T-helper 1 cell treated with Interleukin-12 subunit alpha and Interleukin-12 subunit beta and Interleukin-4 antibody, amounts not matched to agents 30 μg/mL and 1 μg/mL, for 36 hours (primary cell): Measurements from ENCODE around the gene RABEP2.
"Not testable (repeated sequence)": the region's sequence is repeated elsewhere in the genome, so short reads cannot be mapped to it uniquely, and the experiment has no call there.

Source experiments
- H3K27ac Mint-ChIP-seq: one replicate; pipeline ENCODE4 v1.8.0; 2021; ENCODE audit warnings: mild to moderate bottlenecking, mixed read lengths
- H3K27me3 Mint-ChIP-seq: one replicate; pipeline ENCODE4 v1.8.0; 2021; ENCODE audit warnings: low read depth, mixed read lengths
- H3K36me3 Mint-ChIP-seq: one replicate; pipeline ENCODE4 v1.8.0; 2021; ENCODE audit warnings: low read depth, mixed read lengths
- H3K4me1 Mint-ChIP-seq: one replicate; pipeline ENCODE4 v1.8.0; 2021; ENCODE audit warnings: low read depth, mixed read lengths
- H3K4me3 Mint-ChIP-seq: one replicate; pipeline ENCODE4 v1.8.0; 2021; ENCODE audit warnings: mild to moderate bottlenecking, moderate library complexity, mixed read lengths
- H3K9me3 Mint-ChIP-seq: one replicate; pipeline ENCODE4 v1.8.0; 2021; ENCODE audit warnings: mixed read lengths

RABEP2 gene

DNA sequence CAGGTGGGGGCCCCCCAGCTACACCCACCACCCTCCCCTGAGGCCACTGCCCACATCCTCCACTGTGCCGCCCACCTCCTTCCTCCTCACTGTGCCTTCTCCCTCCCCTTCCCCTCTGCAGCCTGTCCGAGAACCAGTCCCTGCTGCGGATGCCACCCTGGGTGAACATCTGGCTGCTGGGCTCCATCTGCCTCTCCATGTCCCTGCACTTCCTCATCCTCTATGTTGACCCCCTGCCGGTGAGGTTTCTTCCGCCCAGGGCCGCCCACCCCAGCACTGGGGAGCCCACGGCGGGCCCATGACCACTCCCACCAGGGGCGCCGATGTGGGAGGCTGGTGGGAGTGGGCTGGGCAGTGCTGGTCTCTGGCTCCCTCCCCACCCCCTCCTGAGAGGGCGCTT is 22.1 kb downstream of the RABEP2 start:
- H3K4me3 Mint-ChIP-seq, result no peak overlapping the region
- peaks cover 2% of the 10 kb centered on the region for H3K4me1 Mint-ChIP-seq
- H3K36me3 Mint-ChIP-seq, result peaks cover 1% of the 10 kb centered on the region
- H3K27me3 Mint-ChIP-seq, result no peaks in the 10 kb centered on the region
- H3K27ac Mint-ChIP-seq, result no peak overlapping the region
- no peaks in the 10 kb centered on the region for H3K9me3 Mint-ChIP-seq

DNA sequence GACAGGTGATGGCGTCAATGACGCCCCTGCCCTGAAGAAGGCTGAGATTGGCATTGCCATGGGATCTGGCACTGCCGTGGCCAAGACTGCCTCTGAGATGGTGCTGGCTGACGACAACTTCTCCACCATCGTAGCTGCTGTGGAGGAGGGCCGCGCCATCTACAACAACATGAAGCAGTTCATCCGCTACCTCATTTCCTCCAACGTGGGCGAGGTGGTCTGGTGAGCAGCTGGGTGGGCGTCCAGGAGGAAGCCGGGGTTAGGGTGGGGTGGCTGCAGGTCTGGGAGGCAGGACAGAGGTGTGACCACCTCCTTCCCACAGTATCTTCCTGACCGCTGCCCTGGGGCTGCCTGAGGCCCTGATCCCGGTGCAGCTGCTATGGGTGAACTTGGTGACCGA is 23.2 kb downstream of the RABEP2 start:
- Mint-ChIP-seq H3K27me3 (no peaks in the 10 kb centered on the region), H3K36me3 (peaks cover 1% of the 10 kb centered on the region)

DNA sequence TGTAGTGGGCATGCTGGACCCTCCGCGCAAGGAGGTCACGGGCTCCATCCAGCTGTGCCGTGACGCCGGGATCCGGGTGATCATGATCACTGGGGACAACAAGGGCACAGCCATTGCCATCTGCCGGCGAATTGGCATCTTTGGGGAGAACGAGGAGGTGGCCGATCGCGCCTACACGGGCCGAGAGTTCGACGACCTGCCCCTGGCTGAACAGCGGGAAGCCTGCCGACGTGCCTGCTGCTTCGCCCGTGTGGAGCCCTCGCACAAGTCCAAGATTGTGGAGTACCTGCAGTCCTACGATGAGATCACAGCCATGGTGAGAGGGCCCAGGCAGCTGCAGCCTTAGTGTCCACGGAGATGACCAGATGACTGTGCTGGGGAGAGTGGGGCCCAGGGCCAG is 24.4 kb downstream of the RABEP2 start:
- Mint-ChIP-seq H3K36me3 (peaks cover 1% of the 10 kb centered on the region), H3K27ac (no peak overlapping the region), H3K4me1 (peaks cover 2% of the 10 kb centered on the region), H3K9me3 (no peaks in the 10 kb centered on the region), H3K4me3 (no peak overlapping the region), H3K27me3 (no peaks in the 10 kb centered on the region)

More for the DNA sequence above, 23.2 kb downstream of the RABEP2 start:
- Mint-ChIP-seq H3K27ac (no peak overlapping the region), H3K9me3 (no peaks in the 10 kb centered on the region), H3K4me1 (peaks cover 2% of the 10 kb centered on the region), H3K4me3 (no peak overlapping the region)

DNA sequence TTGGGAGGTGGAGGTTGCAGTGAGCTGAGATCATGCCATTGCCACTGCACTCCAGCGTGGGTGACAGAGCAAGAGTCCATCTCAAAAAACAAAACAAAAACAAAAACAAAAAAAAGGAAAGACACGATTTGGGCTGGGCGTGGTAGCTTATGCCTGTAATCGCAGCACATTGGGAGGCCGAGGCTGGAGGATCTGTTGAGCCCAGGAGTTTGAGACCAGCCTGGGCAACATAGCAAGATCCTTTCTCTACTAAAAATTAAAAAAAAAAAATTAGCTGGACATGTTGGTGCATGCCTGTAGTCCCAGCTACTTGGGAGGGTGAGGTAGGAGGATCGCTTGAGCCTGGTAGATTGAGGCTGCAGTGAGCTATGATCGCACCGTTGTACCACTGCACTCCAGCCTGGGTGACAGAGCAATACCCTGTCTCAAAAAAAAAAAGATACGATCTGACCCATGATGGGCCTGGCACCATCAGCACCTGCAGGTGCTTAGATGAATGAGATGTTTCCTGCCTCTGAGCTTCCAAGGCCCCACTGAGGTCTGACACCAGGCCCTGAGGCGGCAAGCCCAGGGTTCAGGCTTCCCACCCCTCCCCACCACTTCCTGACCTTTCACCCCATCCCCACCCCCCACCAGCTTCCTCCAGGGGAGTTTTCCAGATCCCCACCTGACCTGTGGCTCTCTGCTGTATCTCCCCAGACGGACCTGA is 25.0 kb downstream of the RABEP2 start:
- Mint-ChIP-seq H3K9me3 (no peaks in the 10 kb centered on the region), H3K27me3 (no peaks in the 10 kb centered on the region), H3K27ac (no peak overlapping the region), H3K4me1 (peaks cover 2% of the 10 kb centered on the region), H3K36me3 (peaks cover 1% of the 10 kb centered on the region), H3K4me3 (no peak overlapping the region)

DNA sequence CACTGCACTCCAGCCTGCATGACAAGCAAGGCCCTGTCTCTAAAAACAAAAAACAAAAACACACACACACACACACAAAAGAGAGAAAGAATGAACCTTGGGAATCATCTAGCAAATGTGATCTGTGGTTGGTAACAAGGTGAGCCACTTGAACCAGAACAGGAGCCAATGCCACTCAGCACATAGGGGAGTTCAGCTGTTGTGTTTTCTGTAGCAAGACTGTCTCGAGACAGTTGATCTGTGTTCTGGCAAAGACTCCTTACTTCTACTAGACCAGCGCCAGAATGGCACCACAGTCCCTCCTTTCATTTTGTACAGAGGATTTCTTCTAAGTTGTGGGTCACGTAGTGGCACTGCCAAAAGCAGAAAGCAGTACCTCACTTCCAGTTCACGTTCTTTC is 26.1 kb downstream of the RABEP2 start:
- no peaks in the 10 kb centered on the region for H3K36me3 Mint-ChIP-seq
- no peaks in the 10 kb centered on the region for H3K9me3 Mint-ChIP-seq
- H3K4me1 Mint-ChIP-seq, result peaks cover 2% of the 10 kb centered on the region
- H3K27me3 Mint-ChIP-seq, result no peaks in the 10 kb centered on the region
- H3K27ac Mint-ChIP-seq, result no peak overlapping the region
- H3K4me3 Mint-ChIP-seq, result no peak overlapping the region

DNA sequence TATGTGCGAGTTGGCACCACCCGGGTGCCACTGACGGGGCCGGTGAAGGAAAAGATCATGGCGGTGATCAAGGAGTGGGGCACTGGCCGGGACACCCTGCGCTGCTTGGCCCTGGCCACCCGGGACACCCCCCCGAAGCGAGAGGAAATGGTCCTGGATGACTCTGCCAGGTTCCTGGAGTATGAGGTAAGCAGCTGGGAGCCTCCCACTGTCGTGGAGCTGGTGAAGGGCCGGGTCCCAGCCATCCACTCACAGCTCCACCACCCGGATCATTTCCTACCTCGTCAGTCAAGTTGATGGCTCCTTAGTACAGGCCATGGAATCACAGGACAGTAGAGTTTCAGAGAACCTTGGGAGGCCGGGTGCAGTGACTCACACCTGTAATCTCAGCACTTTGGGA is 26.8 kb downstream of the RABEP2 start:
- H3K4me1 Mint-ChIP-seq, result peaks cover 2% of the 10 kb centered on the region
- H3K4me3 Mint-ChIP-seq, result no peak overlapping the region
- no peaks in the 10 kb centered on the region for H3K36me3 Mint-ChIP-seq
- H3K27ac Mint-ChIP-seq, result no peak overlapping the region
- no peaks in the 10 kb centered on the region for H3K9me3 Mint-ChIP-seq
- no peaks in the 10 kb centered on the region for H3K27me3 Mint-ChIP-seq

DNA sequence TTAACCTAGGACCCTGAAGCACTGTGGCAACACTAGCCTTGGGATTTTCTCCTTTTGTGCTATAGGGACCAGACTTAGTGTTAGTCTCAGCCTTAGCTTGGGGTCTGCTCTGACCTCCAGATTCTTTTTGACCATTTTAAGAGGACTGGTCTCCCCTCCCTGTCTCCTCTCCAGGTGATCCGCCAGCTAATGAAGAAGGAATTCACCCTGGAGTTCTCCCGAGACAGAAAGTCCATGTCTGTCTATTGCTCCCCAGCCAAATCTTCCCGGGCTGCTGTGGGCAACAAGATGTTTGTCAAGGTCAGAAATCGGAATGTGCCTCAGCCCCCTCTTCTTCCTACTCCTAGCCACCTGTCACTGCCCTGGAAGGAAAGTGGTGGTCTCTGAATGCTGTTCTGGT is 27.2 kb downstream of the RABEP2 start:
- Mint-ChIP-seq H3K9me3 (no peaks in the 10 kb centered on the region), H3K4me3 (no peak overlapping the region), H3K4me1 (peaks cover 2% of the 10 kb centered on the region), H3K27ac (no peak overlapping the region), H3K36me3 (no peaks in the 10 kb centered on the region), H3K27me3 (no peaks in the 10 kb centered on the region)

DNA sequence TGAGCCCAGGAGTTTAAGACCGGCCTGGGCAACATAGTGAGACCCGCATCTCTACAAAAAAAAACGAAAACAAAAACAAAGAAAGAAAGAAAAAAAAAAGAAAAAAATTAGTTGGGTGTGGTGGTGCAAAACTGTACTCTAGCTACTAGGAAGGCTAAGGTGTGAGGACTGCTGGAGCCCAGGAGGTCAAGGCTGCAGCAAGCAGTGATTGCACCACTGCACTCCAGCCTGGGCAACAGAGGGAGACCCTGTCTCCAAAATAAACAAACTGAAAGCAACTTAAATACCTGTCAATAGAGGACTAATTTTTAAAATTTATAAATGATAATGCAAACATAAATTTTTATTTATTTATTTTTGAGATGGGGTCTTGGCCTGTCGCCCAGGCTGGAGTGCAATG is 29.4 kb downstream of the RABEP2 start:
- Mint-ChIP-seq H3K9me3 (no peaks in the 10 kb centered on the region), H3K27me3 (no peaks in the 10 kb centered on the region), H3K36me3 (no peaks in the 10 kb centered on the region), H3K4me1 (peaks cover 5% of the 10 kb centered on the region), H3K27ac (no peak overlapping the region), H3K4me3 (no peak overlapping the region)

DNA sequence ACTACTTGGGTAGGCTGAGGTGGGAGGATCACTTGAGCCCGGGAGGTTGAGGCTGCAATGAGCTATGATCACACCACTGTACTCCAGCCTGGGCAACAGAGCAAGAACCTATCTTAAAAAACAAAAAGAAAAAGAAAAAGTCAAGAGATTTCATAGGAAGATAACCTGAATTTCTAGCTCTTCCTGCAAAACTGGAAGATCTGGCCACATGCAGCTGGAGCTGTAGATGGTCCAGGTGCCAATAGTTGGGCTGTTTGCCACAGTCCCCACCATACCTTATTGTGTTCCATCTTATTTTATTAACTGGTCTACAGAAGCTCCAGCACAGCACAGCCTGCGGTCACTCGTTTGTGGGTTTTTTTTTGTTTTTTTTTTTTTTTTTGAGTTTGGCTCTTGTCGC is 31.7 kb downstream of the RABEP2 start:
- no peaks in the 10 kb centered on the region for H3K36me3 Mint-ChIP-seq
- no peaks in the 10 kb centered on the region for H3K27me3 Mint-ChIP-seq
- H3K4me3 Mint-ChIP-seq, result no peak overlapping the region
- peaks cover 3% of the 10 kb centered on the region for H3K4me1 Mint-ChIP-seq
- H3K9me3 Mint-ChIP-seq, result no peaks in the 10 kb centered on the region
- no peak overlapping the region for H3K27ac Mint-ChIP-seq

DNA sequence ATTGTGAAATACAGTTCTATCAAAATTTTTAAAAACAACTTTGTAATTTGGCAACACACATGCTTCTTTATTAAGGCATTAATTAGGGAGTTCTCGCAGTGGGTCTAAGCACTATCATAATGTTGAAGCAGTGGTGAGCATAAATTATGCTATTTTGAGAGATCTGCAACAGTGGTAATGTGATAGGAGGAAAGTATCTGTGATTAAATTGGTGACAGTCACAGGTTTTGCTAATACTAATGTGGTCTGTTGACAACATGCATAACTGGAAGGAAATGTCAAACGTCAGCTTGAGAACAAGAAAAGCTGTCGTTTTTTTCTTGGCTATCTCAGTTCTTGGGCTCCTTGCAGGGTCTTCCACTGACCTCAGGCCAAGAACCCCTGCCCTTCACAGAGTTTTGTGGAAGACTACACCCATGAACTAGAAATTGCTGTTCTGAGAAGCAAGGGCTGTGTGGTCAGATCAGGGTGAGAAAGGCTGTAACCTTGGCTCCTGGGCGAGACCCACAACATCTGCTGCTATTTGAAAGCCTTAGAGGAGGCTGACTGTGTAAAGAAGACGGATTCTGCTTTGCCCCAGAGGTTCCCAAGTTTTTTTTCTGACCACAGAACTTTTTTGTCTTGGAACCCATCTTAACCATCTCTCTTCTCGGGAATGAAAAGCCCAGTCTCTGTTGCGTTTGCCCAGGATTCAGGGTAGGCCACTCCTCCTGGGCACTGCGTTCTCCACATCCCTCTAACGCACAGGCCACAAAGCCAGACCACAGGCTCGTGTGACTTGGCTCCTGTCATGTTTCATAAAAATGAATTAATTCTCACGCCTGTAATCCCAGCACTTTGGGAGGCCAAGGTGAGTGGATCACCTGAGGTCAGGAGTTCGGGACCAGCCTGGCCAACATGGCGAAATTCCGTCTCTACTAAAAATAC is 32.8 kb downstream of the RABEP2 start:
- H3K4me3 Mint-ChIP-seq, result no peak overlapping the region
- H3K36me3 Mint-ChIP-seq, result no peaks in the 10 kb centered on the region
- peaks cover 3% of the 10 kb centered on the region for H3K4me1 Mint-ChIP-seq
- H3K27ac Mint-ChIP-seq, result no peak overlapping the region
- no peaks in the 10 kb centered on the region for H3K27me3 Mint-ChIP-seq
- no peaks in the 10 kb centered on the region for H3K9me3 Mint-ChIP-seq

DNA sequence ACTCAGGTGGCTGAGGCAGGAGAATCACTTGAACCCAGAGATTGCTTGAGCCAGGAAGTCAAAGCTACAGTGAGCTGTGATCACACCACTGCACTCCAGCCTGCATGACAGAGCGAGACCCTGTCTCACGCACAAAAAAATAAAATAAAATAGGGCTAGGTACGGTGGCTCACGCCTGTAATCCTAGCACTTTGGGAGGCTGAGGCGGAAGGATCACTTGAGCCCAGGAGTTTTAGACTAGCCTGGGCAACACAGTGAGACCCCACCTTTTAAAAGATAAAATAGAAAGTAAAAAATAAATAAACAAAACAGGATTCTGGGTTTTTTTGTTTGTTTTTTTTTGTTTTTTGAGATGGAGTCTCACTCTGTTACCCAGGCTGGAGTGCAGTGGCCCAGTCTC is 34.7 kb downstream of the RABEP2 start:
- H3K9me3 Mint-ChIP-seq, H3K27ac Mint-ChIP-seq, H3K4me3 Mint-ChIP-seq, H3K4me1 Mint-ChIP-seq, H3K36me3 Mint-ChIP-seq, H3K27me3 Mint-ChIP-seq: not testable (repeated sequence)

DNA sequence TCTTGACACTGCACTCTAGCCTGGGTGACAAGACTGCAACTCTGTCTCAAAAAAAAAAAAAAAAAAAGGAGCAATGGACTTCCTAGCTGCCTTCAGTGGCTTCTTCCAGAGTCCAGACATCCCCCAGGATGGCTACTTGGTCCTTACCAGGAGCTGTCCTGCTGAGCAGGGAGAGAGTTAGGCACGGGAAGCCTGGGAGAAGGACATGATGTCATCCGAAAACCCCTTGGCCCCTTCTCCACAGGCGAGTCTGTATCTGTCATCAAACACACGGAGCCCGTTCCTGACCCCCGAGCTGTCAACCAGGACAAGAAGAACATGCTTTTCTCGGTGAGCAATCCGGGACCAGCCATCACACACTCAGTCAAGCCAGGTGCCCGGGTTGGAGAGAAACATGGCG is 38.1 kb downstream of the RABEP2 start:
- Mint-ChIP-seq H3K4me3 (no peak overlapping the region), H3K27ac (no peak overlapping the region)

DNA sequence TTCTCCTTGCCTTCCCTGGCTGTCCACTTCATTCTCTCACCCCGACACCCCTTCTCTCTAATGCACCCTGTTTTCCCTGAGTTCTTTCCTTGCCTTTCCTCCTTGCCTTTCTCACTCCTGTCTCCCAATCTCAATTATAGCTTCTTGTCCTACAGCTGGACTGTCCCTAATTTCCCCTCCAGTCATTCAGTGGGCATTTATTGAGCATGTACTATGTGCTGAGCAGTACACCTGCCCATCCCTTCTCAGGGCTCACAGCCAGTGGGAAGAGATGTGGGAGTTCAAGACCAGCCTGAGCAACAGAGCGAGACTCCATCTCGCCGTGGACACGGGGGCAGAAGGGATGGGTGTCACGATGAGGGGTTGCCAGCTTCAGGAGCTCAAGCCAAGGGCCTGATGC is 41.0 kb downstream of the RABEP2 start:
- Mint-ChIP-seq H3K4me3 (no peak overlapping the region), H3K36me3 (no peaks in the 10 kb centered on the region), H3K9me3 (no peaks in the 10 kb centered on the region), H3K4me1 (peaks cover 10% of the 10 kb centered on the region), H3K27ac (no peak overlapping the region), H3K27me3 (peaks cover 6% of the 10 kb centered on the region)

More for the DNA sequence above, 38.1 kb downstream of the RABEP2 start:
- H3K9me3 Mint-ChIP-seq, result no peaks in the 10 kb centered on the region
- H3K4me1 Mint-ChIP-seq, result no peaks in the 10 kb centered on the region
- no peaks in the 10 kb centered on the region for H3K36me3 Mint-ChIP-seq
- H3K27me3 Mint-ChIP-seq, result no peaks in the 10 kb centered on the region

DNA sequence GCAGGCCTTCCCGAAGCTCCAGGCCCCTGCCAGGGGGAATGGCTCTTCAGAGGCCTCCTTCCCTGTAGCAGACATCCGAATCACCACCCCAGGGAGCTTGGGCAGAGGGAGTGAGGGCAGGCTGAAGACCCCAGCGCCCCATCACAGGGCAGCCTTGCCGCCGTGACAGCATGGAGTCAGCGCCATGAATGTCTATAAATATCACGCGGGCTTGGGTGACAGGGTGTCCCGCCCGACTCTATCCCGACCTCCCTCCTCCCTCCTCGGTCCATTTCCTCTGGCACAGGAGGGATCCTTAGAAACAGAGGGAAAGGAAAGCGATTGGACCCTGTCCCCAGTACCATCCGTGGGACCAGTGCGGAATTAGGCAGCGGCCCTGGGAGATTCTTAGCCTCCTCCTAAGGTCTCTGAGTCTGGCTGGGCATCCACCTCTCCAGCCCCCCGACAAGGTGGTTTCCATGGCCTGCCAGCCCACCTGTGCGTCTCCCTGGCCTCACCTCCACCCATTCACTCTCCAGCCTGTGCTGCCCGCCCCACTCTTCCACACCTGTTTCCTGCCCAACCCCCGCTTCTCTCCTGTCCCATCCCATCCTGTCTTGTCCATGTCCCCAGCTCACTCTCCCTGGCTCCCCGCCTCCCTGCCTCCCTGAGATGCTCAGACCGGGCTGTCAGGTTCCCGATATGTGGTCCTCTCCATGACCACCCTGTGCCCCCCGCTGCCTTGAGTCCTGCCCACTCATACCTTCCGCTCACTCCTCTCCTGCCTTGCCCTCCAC is 41.6 kb downstream of the RABEP2 start:
- Mint-ChIP-seq H3K36me3 (no peaks in the 10 kb centered on the region), H3K9me3 (no peaks in the 10 kb centered on the region), H3K4me1 (peaks cover 12% of the 10 kb centered on the region), H3K4me3 (no peak overlapping the region), H3K27me3 (peaks cover 6% of the 10 kb centered on the region), H3K27ac (no peak overlapping the region)
